HG03520 (cell line): Measurements from ENCODE around the gene KRT12.
"Not testable (repeated sequence)": the region's sequence is repeated elsewhere in the genome, so short reads cannot be mapped to it uniquely, and the experiment has no call there.

Source experiments
- ATAC-seq: cut with Tn5 transposase; IDR thresholded peaks from one replicate; pipeline ENCODE4 v1.9.1; 2021; ENCODE audit warnings: mild to moderate bottlenecking, moderate library complexity; ENCODE audit not compliant: unreplicated experiment

The KRT12 gene

GRCh38 chr17:40884708-40885512 lies 17.9 kb upstream of the KRT12 start, which contains the start of gene KRT20:
Gene KRT20 (minus strand): TSS chr17:40885242. CDS start chr17:40885185, 57 bp downstream.
- no peak for ATAC-seq

- ATAC-seq, result no peak
Measured at GRCh38 chr17:40883626-40884334, 16.8 kb upstream of the KRT12 start.

- no peak for ATAC-seq
Measured at GRCh38 chr17:40883031-40883430, 16.0 kb upstream of the KRT12 start.

- no peak for ATAC-seq
Measured at GRCh38 chr17:40879026-40879425, 12.0 kb upstream of the KRT12 start.

GRCh38 chr17:40878044-40878443 lies 11.0 kb upstream of the KRT12 start:
- no peak for ATAC-seq

- ATAC-seq, result no peak
Measured at GRCh38 chr17:40873801-40874200, 6.8 kb upstream of the KRT12 start.

GRCh38 chr17:40873255-40873654 lies 6.2 kb upstream of the KRT12 start:
- ATAC-seq, result no peak

GRCh38 chr17:40872416-40872815 lies 5.4 kb upstream of the KRT12 start:
- no peak for ATAC-seq

GRCh38 chr17:40871316-40871715 lies 4.3 kb upstream of the KRT12 start:
- no peak for ATAC-seq

- ATAC-seq, result no peak
Measured at GRCh38 chr17:40870136-40870535, 3.1 kb upstream of the KRT12 start.

GRCh38 chr17:40864661-40865390 lies 2.2 kb downstream of the KRT12 start:
- ATAC-seq, result no peak

GRCh38 chr17:40862985-40863733 lies 3.9 kb downstream of the KRT12 start:
- ATAC-seq, result no peak

GRCh38 chr17:40859536-40859935 lies 7.5 kb downstream of the KRT12 start:
- no peak for ATAC-seq

GRCh38 chr17:40858667-40859066 lies 8.4 kb downstream of the KRT12 start:
- not testable (repeated sequence) for ATAC-seq

- ATAC-seq, result no peak
Measured at GRCh38 chr17:40857535-40857934, 9.5 kb downstream of the KRT12 start.

- ATAC-seq, result no peak
Measured at GRCh38 chr17:40854175-40854814, 12.7 kb downstream of the KRT12 start.

GRCh38 chr17:40852364-40852763 lies 14.7 kb downstream of the KRT12 start:
- no peak for ATAC-seq

- ATAC-seq, result no peak
Measured at GRCh38 chr17:40850293-40850972, 16.6 kb downstream of the KRT12 start.

- no peak for ATAC-seq
Measured at GRCh38 chr17:40849723-40850122, 17.3 kb downstream of the KRT12 start.
